Fibroblast of skin of left biceps (primary cell): ENCODE data around the gene CYP27C1.
"Not testable (repeated sequence)": the region's sequence is repeated elsewhere in the genome, so short reads cannot be mapped to it uniquely, and the experiment has no call there.

Experiments
- DNase-seq, 2 experiments: peaks; one replicate each; pipeline ENCODE4 v3.0.0-alpha.2; 2013; ENCODE audit warnings: low read depth in 2 of 2

Gene CYP27C1

DNA sequence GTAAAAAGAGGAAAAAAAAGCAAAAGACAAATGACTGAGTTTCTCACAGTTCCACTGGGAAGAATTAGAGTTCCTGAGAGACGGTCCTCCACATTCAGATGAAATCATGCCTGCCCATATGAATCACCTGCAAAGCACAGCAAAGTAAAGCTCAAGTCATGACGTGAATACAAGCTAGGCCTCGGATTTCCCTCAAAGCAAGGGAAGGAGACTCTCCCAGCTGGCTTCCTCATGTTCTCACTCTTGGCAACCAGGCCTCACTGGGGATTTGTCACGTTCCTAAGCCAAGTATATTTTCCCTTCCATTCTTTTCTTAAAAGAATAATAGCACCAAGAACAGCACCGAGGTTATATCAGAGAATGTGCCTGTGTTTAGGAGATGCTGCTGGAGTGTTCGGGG is 47.0 kb downstream of the CYP27C1 start:
- peak; percentile 89 to 91 for DNase-seq

DNA sequence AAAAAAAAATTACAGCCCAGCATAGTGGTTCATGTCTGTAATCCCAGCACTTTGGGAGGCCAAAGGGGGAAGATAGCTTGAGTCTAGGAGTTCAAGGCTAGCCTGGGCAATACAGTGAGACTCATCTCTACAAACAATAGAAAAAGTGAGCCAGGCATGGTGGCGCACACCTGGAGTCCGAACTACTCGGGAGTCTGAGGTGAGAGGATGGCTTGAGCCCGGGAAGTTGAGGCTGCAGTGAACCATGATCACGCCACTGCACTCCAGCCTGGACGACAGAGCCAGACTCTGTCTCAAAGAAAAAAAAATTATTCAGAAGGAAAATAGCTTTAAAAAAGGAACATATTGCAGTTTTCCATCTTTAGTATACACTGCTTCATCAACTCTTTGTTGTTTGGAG is 47.8 kb downstream of the CYP27C1 start:
- no peak for DNase-seq

DNA sequence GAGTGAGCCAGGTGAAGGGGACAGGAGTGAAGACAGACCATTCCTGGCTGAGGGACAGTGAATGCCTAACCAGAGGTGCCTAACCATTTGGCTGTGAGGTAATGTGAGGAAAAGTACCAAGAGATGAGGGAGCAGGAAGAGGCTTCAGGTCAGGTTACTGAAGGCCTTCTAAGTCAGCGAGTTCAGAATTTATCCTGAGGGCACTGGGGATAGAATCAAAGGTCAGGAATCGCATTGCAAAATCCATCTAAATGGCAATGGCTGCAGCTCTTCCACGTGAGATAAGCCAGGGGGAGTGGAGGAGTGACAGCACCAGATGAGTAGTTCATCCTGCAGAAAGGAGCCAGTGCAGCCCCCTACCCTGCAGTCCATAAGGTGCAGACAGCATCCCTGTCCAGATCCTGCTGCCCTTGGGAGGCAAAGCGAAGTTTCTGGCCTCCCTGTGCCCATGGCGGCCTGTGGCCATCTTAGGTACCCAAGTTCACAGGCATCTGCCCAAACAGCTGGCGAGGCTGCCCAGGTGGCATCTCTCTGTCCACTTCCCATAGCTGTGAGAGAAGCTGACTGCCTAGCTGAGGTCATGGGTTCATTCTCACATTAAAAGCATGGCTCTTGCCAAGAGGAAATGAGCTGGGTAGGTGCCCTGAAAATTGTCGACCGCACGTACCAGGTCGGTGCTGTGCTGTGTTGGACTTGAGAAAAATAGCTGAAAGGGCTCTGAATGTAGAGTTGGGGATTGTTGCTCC is 49.5 kb downstream of the CYP27C1 start:
- DNase-seq = no peak

DNA sequence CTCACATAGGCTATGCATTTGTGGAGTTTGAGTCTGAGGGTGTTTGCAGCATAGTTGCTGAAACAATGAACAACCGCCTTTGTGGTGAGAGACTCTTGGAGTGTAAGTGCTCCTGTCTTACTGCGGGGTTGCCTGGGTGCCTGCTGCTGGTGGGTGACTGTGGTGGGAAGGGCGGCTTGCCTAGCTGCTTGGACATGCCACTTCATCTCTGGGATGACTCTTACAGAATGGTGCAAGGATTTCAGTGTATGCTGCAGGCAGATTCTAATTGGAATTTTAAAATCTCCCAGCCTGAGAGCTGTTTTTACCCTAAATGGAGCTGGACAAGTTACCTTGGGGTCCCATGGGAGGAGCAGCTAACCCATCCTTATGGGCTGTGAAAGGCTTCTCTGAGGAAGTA is 50.1 kb downstream of the CYP27C1 start:
- DNase-seq = no peak

DNA sequence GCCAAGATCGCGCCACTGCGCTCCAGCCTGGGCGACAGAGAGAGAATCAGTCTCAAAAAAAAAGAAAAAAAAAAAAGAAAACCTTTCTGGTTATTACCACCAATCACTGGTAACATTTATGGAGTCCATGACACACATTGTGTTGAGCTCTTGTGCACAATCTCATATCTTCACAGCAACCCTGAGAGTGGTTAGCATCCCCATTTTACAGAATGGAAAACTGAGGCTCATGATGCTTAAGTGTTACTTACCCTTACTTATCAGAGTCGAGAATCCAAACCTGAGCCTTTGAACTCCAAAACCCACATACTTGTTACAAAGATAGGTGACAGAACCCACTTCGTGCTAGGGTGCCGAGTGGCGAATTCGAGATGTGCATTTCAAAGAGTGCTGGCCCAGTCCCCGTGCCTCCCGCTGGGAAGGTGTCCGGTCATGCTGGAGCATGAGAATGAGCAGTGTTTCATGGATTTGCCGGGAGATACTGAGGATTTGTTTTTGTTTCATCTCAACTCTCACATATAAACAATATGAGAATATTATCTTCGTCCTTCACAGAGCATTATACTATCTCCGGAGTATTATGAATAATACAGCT is 50.9 kb downstream of the CYP27C1 start:
- DNase-seq = no peak

DNA sequence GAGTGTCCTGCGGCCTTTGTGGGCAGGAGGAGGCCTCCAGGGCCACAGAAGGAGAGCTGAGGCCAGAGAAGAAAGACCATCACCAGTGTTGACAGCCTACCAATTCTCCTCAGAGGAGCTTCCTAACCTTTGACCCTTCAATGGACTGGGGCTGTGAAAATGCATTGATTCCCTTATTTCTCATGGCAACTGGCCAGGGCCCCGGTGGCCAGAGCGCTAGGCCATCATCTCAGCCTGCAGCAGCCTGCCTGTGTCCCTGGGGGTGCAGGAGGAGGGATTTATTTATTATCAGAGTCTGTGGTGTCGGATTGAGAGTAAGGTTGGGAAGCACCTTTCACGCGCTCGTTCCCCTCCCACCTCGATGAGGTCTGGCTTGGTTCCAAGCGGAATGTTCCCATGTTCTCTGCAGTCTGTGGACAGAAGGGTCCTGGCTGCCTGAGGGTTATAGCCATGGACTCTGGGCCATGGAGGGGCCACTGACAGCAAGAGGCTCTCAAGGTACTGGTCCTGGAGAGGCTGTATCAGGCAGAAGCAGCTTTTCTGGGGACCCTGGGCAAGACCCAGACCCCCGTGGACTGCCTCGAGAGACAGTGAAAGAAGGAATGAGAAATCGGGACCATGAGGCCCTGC is 53.8 kb downstream of the CYP27C1 start:
- DNase-seq = no peak

DNA sequence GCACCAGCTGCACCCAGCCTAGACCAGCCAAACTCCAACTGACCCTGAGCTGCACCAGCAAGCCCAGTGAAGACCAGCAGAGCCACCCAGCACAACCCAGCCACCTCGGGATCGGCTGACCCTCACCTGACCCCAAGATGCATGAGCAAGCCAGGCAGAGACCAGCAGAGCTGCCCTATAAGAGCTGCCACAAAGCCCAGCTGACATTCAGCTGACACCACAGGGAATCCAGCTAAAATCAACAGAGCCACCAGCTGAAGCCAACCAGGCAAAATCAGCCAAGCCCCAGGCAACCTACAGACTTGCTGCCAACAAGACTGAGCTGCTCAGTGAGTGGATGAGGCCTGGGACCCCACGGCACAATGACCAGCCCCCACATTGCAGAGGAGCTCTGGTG is 54.6 kb downstream of the CYP27C1 start:
- no peak for DNase-seq

DNA sequence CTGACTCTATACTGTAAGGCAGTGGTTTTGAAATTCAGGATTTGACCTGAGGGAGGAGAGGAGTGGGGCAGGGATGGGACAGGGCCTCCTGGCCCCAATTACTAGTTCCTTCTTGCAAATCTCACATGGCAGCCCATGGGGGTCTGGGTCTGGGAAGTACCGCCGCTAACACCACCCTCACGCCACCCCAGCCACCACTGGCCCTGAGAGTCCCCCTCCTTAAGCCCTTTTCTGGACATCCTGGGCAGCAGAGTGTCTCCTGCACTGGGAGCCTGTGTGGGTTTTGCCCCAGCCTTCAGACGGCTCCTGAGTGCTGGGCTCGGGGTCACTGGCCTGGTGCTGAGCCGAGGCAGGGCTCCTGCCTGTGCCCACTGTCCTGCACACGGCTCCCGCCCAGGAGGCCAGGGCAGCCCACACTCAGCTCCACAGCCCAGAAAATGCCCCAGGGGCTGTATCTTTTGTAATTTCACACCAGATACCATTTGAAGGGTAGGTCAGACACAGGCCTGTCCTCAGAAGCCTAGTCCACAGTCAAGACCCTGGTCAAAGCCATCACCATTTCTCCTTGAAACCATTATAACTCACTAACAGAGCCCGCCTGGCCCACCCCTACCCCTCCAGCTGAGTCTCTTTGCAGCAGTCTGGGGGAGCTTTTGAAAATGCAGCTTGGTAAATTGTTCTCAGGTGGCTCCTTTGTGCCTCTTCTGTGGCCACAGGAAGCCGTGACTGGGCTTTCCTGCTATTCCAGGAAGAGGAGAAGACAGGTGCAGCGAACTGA is 55.1 kb downstream of the CYP27C1 start:
- DNase-seq = no peak

DNA sequence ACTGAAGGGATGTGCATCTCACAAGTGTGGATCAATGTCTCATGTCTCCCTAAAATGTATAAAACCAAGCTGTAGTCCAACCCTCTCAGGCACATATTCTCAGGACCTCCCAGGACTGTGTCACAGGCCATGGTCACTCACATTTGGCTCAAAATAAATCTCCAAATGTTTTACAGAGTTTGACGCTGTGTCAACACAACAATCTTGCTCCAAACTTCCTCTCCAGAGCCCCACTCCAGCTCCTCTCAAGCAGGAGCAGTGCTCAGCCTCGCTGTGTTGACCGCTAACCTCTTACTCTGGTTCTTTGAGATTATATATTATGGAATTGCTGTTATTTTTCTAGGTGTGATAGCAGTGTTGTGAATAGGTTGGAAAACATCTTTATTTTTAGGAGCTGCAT is 56.2 kb downstream of the CYP27C1 start:
- no peak for DNase-seq

DNA sequence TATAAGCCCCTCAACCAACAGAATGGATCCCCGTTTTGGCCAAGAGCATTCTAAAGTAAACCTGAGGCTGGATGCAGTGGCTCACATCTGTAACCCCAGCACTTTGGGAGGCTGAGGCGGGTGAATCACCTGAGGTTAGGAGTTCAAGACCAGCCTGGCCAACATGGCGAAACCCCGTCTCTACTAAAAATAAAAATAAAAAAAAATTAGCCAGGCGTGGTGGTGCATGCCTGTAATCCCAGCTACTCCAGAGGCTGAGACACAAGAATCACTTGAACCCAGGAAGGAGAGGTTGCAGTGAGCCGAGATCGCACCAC is 57.1 kb downstream of the CYP27C1 start:
- DNase-seq = not testable (repeated sequence)

DNA sequence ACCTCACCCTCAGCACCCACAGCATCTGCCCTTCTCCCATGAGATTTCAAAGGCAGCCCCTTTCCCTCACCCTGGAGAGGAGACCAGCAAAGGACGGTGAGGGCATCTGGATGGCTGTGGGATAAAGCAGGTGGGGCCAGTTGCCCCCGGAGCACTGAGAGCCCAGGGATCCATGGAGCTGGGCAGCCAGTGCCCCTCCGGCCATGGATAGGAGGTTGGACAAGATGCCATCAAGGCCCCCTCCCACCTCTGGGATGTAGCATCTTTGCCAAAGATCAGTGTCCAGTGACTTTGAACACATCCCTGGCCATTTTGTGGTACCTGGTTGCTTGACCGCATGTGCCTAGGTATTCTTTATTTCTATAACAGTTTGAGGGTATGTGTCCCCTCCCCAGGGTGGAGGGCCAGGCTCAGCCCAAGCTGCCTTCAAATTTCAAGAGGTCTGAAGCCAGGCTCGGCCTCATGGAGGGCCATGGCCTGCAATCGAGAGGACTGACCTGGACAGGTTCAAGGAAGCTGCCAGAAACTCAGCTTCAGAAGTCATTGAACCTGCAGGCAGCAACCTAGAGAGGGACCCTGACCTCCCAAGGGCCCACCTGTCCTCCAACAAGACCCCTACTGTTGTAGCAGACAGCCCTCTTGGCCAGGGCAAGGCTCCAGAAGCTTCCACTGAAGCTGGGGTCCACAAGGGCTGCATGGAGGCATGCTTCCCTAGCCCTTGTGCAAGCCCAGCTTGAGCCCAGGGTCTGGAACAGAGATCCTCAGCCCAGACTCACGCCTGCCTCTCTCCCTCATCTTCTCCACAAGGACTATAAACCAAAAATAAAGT is 57.6 kb downstream of the CYP27C1 start:
- no peak for DNase-seq

DNA sequence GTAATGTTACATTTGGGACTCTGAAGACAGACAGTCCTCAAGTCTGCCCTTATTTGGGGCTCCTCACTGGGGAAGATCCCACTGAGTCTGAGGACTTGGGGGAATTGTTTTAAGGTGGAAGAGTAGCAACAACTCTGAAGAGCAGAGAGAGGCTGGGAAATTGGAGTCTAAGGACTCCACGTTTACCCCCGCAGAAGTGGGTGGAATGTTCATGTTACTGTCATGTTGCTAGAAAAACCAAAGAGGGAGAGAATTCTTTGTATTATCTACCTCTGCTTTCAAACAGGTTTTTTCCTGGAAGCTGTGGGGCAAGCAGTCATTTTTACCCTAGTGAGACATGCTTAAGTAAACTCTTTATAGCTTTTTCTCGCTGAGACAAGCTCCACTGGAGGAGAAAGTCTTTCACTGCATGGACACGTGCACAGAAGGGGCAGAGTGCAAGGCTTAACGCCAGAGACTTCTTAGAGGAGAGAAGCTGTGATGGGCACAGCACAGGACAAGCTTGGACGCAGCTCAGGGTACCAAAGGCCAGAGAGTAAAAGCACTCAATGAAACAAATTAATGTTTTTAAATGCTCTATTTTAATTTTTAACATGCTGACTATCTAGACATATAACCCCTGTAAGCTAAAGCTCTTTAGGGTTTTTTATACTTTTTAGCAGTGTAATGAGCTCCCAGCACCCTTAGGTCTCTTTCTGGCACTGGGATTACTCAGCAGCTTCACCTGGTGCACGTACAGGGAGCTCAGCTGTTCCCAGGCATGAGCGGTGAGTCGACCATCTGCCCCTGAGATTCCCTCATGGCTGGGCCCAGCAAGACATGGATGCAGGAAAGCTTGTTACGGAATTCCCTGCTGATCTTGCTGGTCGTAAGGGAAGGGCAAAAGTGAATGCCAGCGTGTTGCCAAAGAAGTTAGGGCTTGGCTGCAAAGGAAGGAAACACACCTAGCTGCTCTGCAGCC is 58.6 kb downstream of the CYP27C1 start:
- no peak for DNase-seq

DNA sequence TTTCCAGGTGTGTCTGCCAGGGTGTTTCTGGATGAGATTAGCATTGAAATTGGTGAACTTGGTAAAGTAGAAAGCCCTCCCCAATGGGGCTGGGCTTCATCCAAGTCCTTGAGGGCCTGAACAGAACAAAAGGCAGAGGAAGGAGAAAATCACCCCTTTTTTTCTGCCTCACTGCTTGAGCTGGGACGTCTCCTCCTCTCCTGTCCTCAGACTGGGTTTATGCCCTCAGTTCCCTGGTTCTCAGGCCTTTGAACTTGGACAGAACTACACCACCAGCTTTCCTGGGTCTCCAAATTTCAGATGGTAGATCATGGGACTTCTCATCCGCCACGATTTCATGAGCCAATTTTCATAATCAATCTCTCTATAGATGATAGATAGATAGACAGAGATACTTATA is 59.4 kb downstream of the CYP27C1 start:
- no peak for DNase-seq

DNA sequence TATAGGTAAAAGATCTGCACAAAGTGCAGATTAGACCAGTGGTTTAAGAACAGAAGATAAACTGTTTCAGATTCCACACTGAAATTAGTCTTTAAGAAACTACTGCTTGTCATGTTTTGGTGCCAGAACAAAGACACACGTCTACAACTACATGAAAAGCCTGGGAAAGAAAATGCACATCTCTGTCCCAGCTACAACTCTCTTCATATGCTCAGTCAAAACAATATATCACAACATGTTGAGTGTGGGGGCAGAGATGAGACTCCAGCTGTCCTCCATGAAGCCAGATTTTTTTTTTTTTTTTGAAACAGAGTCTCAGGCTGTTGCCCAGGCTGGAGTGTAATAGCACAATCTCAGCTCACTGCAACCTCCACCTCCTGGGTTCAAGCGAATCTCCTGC is 60.6 kb downstream of the CYP27C1 start:
- DNase-seq = no peak

DNA sequence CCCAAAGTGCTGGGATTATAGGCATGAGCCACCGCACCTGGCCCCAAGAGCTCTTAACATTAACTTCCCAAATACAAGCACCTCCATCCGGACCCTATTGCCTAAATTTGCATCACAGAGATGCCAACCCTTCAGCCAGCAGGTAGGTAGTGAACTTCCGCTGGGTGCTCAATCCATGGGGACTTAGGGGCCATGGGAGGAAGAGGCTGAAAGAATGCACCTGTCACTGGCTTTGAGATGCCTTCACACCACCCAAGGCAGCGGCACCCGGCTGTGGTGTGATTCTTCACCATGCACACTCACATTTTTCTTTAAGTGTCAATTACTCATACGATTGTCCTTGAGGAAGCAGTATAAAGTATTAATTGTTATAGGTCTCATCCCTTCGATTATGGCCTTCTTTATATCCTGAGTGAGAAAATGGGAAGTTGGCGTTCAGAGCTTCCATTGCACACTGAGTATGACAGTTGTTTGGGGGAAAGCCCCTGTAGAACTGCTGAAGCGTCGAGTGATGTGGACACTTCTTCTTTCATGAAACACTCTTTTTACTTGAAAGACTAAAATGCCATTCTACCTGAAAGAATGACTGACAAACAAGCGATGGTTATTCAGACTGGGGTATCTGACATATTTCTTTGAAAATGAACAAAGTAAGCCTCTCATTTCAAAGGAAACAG is 61.3 kb downstream of the CYP27C1 start:
- no peak for DNase-seq

DNA sequence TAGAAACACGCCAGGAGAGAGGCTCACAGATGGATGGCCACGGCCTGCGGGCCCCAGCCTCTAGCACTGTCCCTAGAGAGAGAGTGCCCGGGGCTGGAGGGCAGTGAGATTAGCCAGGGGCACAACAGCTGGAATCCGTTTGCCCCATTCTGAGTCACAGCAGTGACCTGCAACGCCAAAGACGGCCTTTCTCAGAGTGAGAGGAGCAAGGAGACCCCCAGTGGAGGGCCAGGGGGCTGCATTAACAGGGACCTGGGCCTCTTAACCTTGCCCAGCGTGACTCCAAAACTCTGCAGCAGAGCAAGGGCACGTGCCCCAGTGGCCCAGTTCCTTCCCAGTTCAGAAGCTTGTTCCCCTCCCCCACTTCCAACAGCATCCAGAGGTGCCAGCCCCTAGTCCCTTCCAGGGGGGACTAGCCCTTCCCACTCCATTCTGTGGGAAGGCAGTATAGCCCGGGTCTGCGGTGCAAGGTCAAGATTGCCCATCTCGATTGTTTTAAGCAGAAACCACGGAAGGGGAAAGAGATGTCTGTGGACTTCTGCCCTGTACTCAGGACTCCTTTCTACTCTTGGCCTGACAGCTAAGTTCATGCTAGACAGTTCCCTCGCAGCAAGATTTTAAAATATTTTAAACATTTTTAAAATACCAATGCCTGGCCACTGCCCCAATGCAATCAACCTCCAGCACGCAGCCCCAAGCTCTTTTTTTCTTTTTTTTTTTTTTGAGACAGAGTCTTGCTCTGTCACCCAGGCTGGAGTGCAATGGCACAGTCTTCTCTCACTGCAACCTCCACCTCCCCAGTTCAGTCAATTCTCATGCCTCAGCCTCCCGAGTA is 62.2 kb downstream of the CYP27C1 start:
- no peak for DNase-seq

DNA sequence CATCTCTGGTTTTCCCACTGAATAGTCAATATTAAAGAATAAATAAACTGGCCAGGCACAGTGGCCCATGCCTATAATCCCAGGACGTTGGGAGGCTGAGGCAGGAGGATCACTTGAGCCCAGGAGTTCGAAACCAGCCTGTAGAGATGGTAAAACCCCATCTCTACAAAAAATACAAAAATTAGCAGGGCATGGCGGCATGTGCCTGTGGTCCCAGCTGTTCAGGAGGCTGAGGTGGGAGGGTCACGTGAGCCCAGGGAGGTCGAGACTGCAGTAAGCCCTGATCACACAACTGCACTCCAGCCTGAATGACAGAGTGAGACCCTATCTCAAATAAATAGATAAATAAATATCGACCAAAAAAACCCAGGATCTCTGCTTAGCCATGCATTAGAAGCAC is 63.0 kb downstream of the CYP27C1 start:
- no peak for DNase-seq

DNA sequence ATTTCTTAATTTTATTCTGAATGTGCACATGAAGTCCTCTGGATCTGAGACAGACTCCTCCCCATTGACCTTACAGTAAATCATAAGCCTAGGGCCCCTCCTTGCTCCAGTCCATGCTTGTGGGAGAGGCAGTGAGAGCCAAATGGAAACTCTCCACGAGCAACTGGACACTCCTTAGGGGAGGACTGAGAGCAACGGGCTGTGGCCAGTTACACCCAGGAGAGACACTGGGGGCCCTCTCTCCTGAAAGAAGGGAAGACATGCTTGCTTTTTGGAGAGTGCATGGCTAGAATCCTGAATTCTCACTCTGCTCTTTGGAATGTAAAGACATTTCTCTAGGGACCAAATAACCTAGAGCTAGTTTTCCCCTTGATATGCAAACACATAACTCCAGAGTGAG is 64.2 kb downstream of the CYP27C1 start:
- DNase-seq = peak in 1 of 2 experiments; percentile 62

DNA sequence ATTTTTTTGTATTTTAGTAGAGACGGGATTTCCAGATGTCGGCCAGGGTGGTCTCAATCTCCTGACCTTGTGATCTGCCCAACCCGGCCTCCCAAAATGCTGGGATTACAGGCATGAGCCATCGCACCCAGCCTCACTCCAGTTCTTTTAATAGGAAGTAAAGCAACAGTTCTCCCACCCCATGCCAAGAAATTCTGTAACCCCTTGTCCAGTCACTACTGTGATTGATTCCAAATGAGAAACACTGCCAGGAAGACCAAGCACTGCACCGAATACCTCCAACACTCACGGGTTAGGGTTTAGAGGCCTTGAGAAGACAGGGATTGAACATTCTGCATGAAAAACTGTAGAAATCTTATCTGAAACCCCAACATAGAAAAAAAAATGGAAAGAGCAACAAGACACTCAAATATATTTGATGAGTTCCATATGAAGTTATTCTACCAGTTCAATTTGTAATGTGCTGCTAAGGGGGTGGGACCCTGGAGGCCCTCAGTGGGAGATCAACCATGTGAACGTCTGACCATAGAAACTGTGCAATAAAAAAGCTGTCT is 65.0 kb downstream of the CYP27C1 start:
- peak; percentile 85 to 87 for DNase-seq
